Lung (tissue), 12 donors: ENCODE measurements around the gene PSMG2. TPM values are rescaled to one million over a fixed set of nuclear protein-coding genes. Genes with fewer than 3 reads are reported as not detected.

Experiments used
- ATAC-seq: fragments of 200-7000 bp; cut with Tn5 transposase; one replicate; pipeline ENCODE4 v1.9.1; 2020; ENCODE audit warnings: moderate number of reproducible peaks; ENCODE audit not compliant: insufficient read depth, low FRiP score
- DNase-seq, 3 donors: peaks; one replicate each; pipeline ENCODE4 v3.0.0-alpha.2; 2013 to 2017
- H3K27ac ChIP-seq, 2 donors: one replicate each; pipeline ENCODE4 v1.5.1; 2013; ENCODE audit warnings: mild to moderate bottlenecking in 2 of 2, moderate library complexity in 2 of 2, control low read depth in 1 of 2, inconsistent platforms in 1 of 2, low read depth in 1 of 2, low read length in 1 of 2
- H3K27me3 ChIP-seq, 3 donors: one replicate each; pipeline ENCODE4 v1.5.1; 2013; ENCODE audit warnings: low read length in 2 of 3; ENCODE audit not compliant: control insufficient read depth in 3 of 3, insufficient read depth in 3 of 3
- H3K36me3 ChIP-seq, 4 donors: one replicate each; pipeline ENCODE4 v1.5.1; 2013; ENCODE audit warnings: low read length in 4 of 4, mild to moderate bottlenecking in 1 of 4, moderate library complexity in 1 of 4; ENCODE audit not compliant: control insufficient read depth in 4 of 4, insufficient read depth in 4 of 4
- H3K4me1 ChIP-seq, 5 donors: one replicate each; pipeline ENCODE4 v1.5.1; 2013; ENCODE audit warnings: low read length in 5 of 5, mild to moderate bottlenecking in 2 of 5, moderate library complexity in 1 of 5; ENCODE audit not compliant: control insufficient read depth in 5 of 5, insufficient read depth in 5 of 5
- H3K4me3 ChIP-seq: one replicate; pipeline ENCODE4 v1.5.1; 2013; ENCODE audit warnings: mild to moderate bottlenecking, control low read depth, moderate library complexity
- H3K9ac ChIP-seq, 2 donors: one replicate each; pipeline ENCODE4 v1.5.1; 2013; ENCODE audit warnings: low read length in 2 of 2, control low read depth in 1 of 2; ENCODE audit not compliant: insufficient read depth in 1 of 2
- H3K9me3 ChIP-seq, 4 donors: one replicate each; pipeline ENCODE4 v1.5.1; 2013; ENCODE audit warnings: low read length in 3 of 4, mild to moderate bottlenecking in 1 of 4, moderate library complexity in 1 of 4; ENCODE audit not compliant: control insufficient read depth in 4 of 4, insufficient read depth in 3 of 4
- WGBS, 2 donors: extraction: QIAGEN DNeasy Blood & Tissue Kit; methylation state at CpG; one replicate each; pipeline ENCODE4 v1.1.7; 2013; 5-methylcytosine and 5-hydroxymethylcytosine counted together
- polyA plus RNA-seq, 2 donors: library from polyadenylated mRNA; stranded (reverse); fragments of 200-250 nt; gene quantifications; one replicate each; pipeline ENCODE4 v1.2.1, GENCODE V29; 2013
- total RNA-seq, 2 donors: library from RNA; depleted of rRNA in 1 of 2; stranded (reverse); fragments of >200 nt in 1 of 2; gene quantifications; one replicate each; pipeline ENCODE4 v1.2.1, GENCODE V29; 2014 to 2021
- TF ChIP-seq, protein P1 (sequence below): IDR thresholded peaks from 2 replicates; pipeline ENCODE4 v1.5.1; 2012; ENCODE audit warnings: mild to moderate bottlenecking; ENCODE audit errors: control extremely low read depth, extremely low read depth
- donor health status: control.
- donor health status: control.
- donor health status: Bipolar disorder and iron deficiency.
- donor health status: healthy.
- donor health status: DM: yes; HTN: yes; CAD: no.

Gene PSMG2
- total and polyA plus RNA-seq, 4 donors = 53.3 to 117 (median 61.2) TPM

DNA sequence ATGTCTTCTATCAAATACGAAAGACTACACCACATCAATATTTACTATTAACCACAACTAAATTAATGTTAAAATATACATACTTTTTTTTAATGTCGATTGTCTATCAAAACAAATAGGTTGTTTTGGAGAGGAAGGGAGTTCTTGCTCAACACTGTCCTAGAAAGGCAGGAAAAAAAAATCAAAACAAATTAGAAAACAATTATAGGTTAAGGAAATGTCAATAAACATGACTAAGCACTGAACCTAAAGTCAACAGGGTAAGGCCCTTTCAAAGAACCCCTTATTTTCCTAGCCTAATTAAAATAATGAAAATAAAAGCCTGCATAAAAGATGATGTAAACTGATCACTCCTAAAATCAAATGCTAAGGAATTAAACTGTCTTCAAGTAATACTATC lies 3.1 kb upstream of the PSMG2 start:
- no peak for ATAC-seq
- H3K4me3 ChIP-seq = no peak overlapping the region
- TF ChIP-seq, protein P1, sequence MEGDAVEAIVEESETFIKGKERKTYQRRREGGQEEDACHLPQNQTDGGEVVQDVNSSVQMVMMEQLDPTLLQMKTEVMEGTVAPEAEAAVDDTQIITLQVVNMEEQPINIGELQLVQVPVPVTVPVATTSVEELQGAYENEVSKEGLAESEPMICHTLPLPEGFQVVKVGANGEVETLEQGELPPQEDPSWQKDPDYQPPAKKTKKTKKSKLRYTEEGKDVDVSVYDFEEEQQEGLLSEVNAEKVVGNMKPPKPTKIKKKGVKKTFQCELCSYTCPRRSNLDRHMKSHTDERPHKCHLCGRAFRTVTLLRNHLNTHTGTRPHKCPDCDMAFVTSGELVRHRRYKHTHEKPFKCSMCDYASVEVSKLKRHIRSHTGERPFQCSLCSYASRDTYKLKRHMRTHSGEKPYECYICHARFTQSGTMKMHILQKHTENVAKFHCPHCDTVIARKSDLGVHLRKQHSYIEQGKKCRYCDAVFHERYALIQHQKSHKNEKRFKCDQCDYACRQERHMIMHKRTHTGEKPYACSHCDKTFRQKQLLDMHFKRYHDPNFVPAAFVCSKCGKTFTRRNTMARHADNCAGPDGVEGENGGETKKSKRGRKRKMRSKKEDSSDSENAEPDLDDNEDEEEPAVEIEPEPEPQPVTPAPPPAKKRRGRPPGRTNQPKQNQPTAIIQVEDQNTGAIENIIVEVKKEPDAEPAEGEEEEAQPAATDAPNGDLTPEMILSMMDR = no peak

DNA sequence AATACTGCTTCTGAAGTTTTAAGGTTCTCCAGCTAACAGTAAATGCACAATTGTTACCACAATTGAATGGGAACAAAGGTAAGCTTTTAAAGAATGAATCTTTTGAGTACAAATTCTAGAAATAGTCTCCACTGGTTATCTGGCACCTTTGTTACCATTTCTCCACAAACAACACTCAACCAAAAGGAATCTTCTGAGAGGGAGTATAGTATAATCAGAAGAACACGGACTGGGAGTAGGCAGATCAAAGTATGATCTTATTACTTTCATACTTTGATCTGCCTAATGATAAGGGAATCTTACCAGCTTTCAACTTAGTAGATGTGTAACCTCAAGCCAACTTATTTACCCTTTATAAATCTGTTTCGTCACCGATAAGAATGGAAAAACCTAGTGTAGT lies 1.7 kb upstream of the PSMG2 start:
- Histone ChIP-seq H3K27me3 (no peaks in the 10 kb centered on the region), H3K36me3 (peaks cover 0 to 9% (median 5%) of the 10 kb centered on the region in 4 donors), H3K9me3 (no peaks in the 10 kb centered on the region), H3K9ac (peak overlapping the region in 1 of 2 donors; percentile 32), H3K4me3 (no peak overlapping the region), H3K4me1 (peaks cover 0 to 24% (median 10%) of the 10 kb centered on the region in 5 donors), H3K27ac (no peak overlapping the region)
- 77 to 88% methylated on average over 3 of the region's 3 CpGs for WGBS, 2 donors
- ATAC-seq (no peak), DNase-seq (no peak)
- TF ChIP-seq, protein P1 = no peak

More for the DNA sequence above, 3.1 kb upstream of the PSMG2 start:
- Histone ChIP-seq H3K4me1 (peaks cover 0 to 24% (median 10%) of the 10 kb centered on the region in 5 donors), H3K27ac (no peak overlapping the region), H3K9ac (no peak overlapping the region), H3K27me3 (no peaks in the 10 kb centered on the region), H3K36me3 (peaks cover 0 to 9% (median 5%) of the 10 kb centered on the region in 4 donors), H3K9me3 (no peaks in the 10 kb centered on the region)
- WGBS, 2 donors = 73 to 90% methylated on average over 2 of the region's 2 CpGs
- DNase-seq = no peak

DNA sequence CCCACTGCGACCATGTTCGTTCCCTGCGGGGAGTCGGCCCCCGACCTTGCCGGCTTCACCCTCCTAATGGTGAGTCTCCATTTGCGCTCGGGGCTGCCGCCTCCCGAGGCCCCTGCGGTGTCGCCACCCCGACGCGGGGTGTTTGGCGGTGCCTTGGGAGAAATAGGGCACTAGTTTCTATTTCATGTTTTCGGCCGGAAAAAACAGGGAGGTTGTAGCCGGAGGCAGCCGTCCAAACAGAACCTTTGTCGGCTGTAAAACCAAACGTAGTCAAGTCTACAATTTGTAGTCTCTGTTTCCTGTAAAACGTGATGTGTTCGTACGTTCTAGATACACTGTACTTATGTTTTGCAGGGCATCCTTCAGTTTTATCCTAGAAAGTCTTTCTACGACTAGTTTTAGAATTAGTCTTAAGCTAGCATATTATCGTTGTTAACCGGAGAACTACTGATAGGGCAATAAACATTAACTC lies 290 bp downstream of the PSMG2 start:
- Histone ChIP-seq H3K36me3 (peaks cover 5 to 12% (median 12%) of the 10 kb centered on the region in 4 donors), H3K9me3 (no peaks in the 10 kb centered on the region), H3K9ac (peak overlapping the region; percentile 77 to 84), H3K4me1 (peaks cover 0 to 24% (median 10%) of the 10 kb centered on the region in 5 donors), H3K4me3 (peak overlapping the region; percentile 93), H3K27me3 (no peaks in the 10 kb centered on the region), H3K27ac (peak overlapping the region; percentile 96 to 100)
- no peak for DNase-seq
- ATAC-seq = peak; percentile 45
- 0% methylated on average over 28 of the region's 28 CpGs for WGBS, 2 donors
- TF ChIP-seq, protein P1 = no peak

DNA sequence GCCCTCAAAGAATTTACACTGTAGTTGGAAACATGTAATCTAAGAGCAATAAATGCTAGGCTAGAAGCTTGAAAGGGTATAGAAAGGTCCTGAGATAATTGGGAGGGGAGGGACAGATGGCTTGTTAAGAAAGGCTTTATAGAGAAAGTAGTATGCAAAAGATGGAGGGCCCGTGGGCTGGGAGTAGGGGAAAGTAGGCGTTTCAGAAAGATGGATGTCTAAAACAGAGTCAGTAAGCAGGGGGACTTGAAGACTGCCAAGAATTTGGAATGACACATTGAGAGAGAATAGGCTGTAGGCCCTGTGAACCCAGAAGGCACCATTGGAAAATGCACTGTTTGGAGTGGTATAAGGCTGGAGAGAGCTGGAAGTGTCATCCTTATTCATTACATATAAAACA lies 822 bp downstream of the PSMG2 start:
- Histone ChIP-seq H3K27me3 (no peaks in the 10 kb centered on the region), H3K4me1 (peaks cover 0 to 24% (median 10%) of the 10 kb centered on the region in 5 donors), H3K27ac (peak overlapping the region in 1 of 2 donors; percentile 53), H3K9me3 (no peaks in the 10 kb centered on the region), H3K36me3 (peaks cover 7 to 18% (median 12%) of the 10 kb centered on the region in 4 donors), H3K9ac (peak overlapping the region; percentile 77 to 84), H3K4me3 (peak overlapping the region; percentile 42)
- WGBS, 2 donors = 0% methylated on average over 2 of the region's 2 CpGs
- ATAC-seq (no peak), DNase-seq (peak in 2 of 3 donors; percentile 19 to 21)
- TF ChIP-seq, protein P1 = no peak
